SK-N-MC (cell line): ENCODE data around the gene ZNF81.

Experiments used
- EZH2 ChIP-seq: fragments of 200-600 bp; sonication (generic); IDR thresholded peaks from one replicate; pipeline ENCODE4 v1.6.1; 2017; ENCODE audit warnings: antibody characterized with exemption
- POLR2AphosphoS5 ChIP-seq: IDR thresholded peaks from 2 replicates; pipeline ENCODE4 v1.6.1; 2012; ENCODE audit warnings: mild to moderate bottlenecking, low read depth, low read length, borderline replicate concordance

- TF ChIP-seq EZH2 (no peak), POLR2AphosphoS5 (no peak)
These were observed 7.4 kb downstream of the ZNF81 start for GRCh38 chrX:47844117-47844516.
